Measurements from ENCODE around the gene DCANP1.

The DCANP1 gene

GRCh38 chr5:135471726-135472125 is 24.6 kb upstream of the DCANP1 start:
- Histone ChIP-seq H2AK5ac (ENCODE audit: low read length) (no peak overlapping the region), H3K4me2 (ENCODE audit: low read length) (no peak overlapping the region), H2AFZ (ENCODE audit: insufficient read depth, low read length, poor library complexity) (no peak overlapping the region), H3K14ac (ENCODE audit: low read length) (no peak overlapping the region), H4K8ac (ENCODE audit: low read depth, low read length) (no peak overlapping the region), H2BK5ac (ENCODE audit: low read depth, low read length, poor library complexity) (no peak overlapping the region), H3K27ac (ENCODE audit: low read depth, low read length) (no peak overlapping the region), H3K79me2 (ENCODE audit: control insufficient read depth, insufficient read depth, low read length, poor library complexity) (no peaks in the 10 kb centered on the region), H3K23ac (ENCODE audit: low read length) (no peak overlapping the region), H2BK12ac (ENCODE audit: low read length) (no peak overlapping the region), H3K18ac (ENCODE audit: low read length) (no peak overlapping the region), H2BK120ac (ENCODE audit: insufficient read depth, low read length, poor library complexity) (no peak overlapping the region), H3K79me1 (ENCODE audit: low read length) (no peaks in the 10 kb centered on the region), H4K91ac (ENCODE audit: low read depth, low read length) (no peak overlapping the region), H3K9me3 (ENCODE audit: insufficient read depth, low read depth, low read length) (no peaks in the 10 kb centered on the region), H4K12ac (ENCODE audit: low read depth, low read length) (no peak overlapping the region), H3K4ac (ENCODE audit: low read depth, low read length) (no peak overlapping the region), H3K4me1 (ENCODE audit: control insufficient read depth in 1 of 2, insufficient read depth in 2 of 2, low read length in 2 of 2) (peaks cover 0 to 6% of the 10 kb centered on the region in 2 experiments), H3K36me3 (ENCODE audit: control insufficient read depth in 1 of 2, insufficient read depth in 2 of 2, low read length in 2 of 2) (no peaks in the 10 kb centered on the region), H3K4me3 (ENCODE audit: low read depth, low read length) (no peak overlapping the region), H3K9ac (ENCODE audit: low read length) (no peak overlapping the region), H3K27me3 (ENCODE audit: insufficient read depth, low read length) (peaks cover 12% of the 10 kb centered on the region)
- no peak for DNase-seq
- no CpG with 5 or more reads among the region's 4 CpGs for WGBS (ENCODE audit: extremely low coverage, insufficient coverage, insufficient read length)

- DNase-seq: no peak
- Histone ChIP-seq H3K9me3 (ENCODE audit: insufficient read depth, low read depth, low read length) (no peaks in the 10 kb centered on the region), H3K79me2 (ENCODE audit: control insufficient read depth, insufficient read depth, low read length, poor library complexity) (no peaks in the 10 kb centered on the region), H3K4me3 (ENCODE audit: low read depth, low read length) (no peak overlapping the region), H3K4ac (ENCODE audit: low read depth, low read length) (no peak overlapping the region), H3K4me1 (ENCODE audit: control insufficient read depth in 1 of 2, insufficient read depth in 2 of 2, low read length in 2 of 2) (peaks cover 0 to 6% of the 10 kb centered on the region in 2 experiments), H3K4me2 (ENCODE audit: low read length) (no peak overlapping the region), H2BK12ac (ENCODE audit: low read length) (no peak overlapping the region), H2AFZ (ENCODE audit: insufficient read depth, low read length, poor library complexity) (no peak overlapping the region), H3K9ac (ENCODE audit: low read length) (no peak overlapping the region), H4K12ac (ENCODE audit: low read depth, low read length) (no peak overlapping the region), H4K8ac (ENCODE audit: low read depth, low read length) (no peak overlapping the region), H2AK5ac (ENCODE audit: low read length) (no peak overlapping the region), H3K27ac (ENCODE audit: low read depth, low read length) (no peak overlapping the region), H2BK120ac (ENCODE audit: insufficient read depth, low read length, poor library complexity) (no peak overlapping the region), H3K14ac (ENCODE audit: low read length) (no peak overlapping the region), H3K79me1 (ENCODE audit: low read length) (no peaks in the 10 kb centered on the region), H4K91ac (ENCODE audit: low read depth, low read length) (no peak overlapping the region), H2BK5ac (ENCODE audit: low read depth, low read length, poor library complexity) (no peak overlapping the region), H3K36me3 (ENCODE audit: control insufficient read depth in 1 of 2, insufficient read depth in 2 of 2, low read length in 2 of 2) (no peaks in the 10 kb centered on the region), H3K18ac (ENCODE audit: low read length) (no peak overlapping the region), H3K23ac (ENCODE audit: low read length) (no peak overlapping the region), H3K27me3 (ENCODE audit: insufficient read depth, low read length) (peaks cover 18% of the 10 kb centered on the region)
- no CpG with 5 or more reads among the region's 5 CpGs for WGBS (ENCODE audit: extremely low coverage, insufficient coverage, insufficient read length)
Observed at GRCh38 chr5:135469911-135470310, 22.8 kb upstream of the DCANP1 start.

GRCh38 chr5:135468541-135468940 is 21.4 kb upstream of the DCANP1 start:
- no peak overlapping the region for H2BK120ac ChIP-seq (ENCODE audit: insufficient read depth, low read length, poor library complexity)
- no peaks in the 10 kb centered on the region for H3K79me1 ChIP-seq (ENCODE audit: low read length)
- H3K4me3 ChIP-seq (ENCODE audit: low read depth, low read length): no peak overlapping the region
- H3K9ac ChIP-seq (ENCODE audit: low read length): no peak overlapping the region
- no peak overlapping the region for H3K4ac ChIP-seq (ENCODE audit: low read depth, low read length)
- no peak overlapping the region for H3K18ac ChIP-seq (ENCODE audit: low read length)
- no peak overlapping the region for H2AFZ ChIP-seq (ENCODE audit: insufficient read depth, low read length, poor library complexity)
- H2BK12ac ChIP-seq (ENCODE audit: low read length): no peak overlapping the region
- no peaks in the 10 kb centered on the region for H3K79me2 ChIP-seq (ENCODE audit: control insufficient read depth, insufficient read depth, low read length, poor library complexity)
- H4K12ac ChIP-seq (ENCODE audit: low read depth, low read length): no peak overlapping the region
- no peaks in the 10 kb centered on the region for H3K4me1 ChIP-seq (ENCODE audit: control insufficient read depth in 1 of 2, insufficient read depth in 2 of 2, low read length in 2 of 2)
- peaks cover 18% of the 10 kb centered on the region for H3K27me3 ChIP-seq (ENCODE audit: insufficient read depth, low read length)
- no peak overlapping the region for H4K8ac ChIP-seq (ENCODE audit: low read depth, low read length)
- H3K4me2 ChIP-seq (ENCODE audit: low read length): no peak overlapping the region
- H4K91ac ChIP-seq (ENCODE audit: low read depth, low read length): no peak overlapping the region
- H2BK5ac ChIP-seq (ENCODE audit: low read depth, low read length, poor library complexity): no peak overlapping the region
- H3K23ac ChIP-seq (ENCODE audit: low read length): no peak overlapping the region
- no peak overlapping the region for H3K27ac ChIP-seq (ENCODE audit: low read depth, low read length)
- H3K36me3 ChIP-seq (ENCODE audit: control insufficient read depth in 1 of 2, insufficient read depth in 2 of 2, low read length in 2 of 2): no peaks in the 10 kb centered on the region
- DNase-seq: no peak
- no peak overlapping the region for H3K14ac ChIP-seq (ENCODE audit: low read length)
- H3K9me3 ChIP-seq (ENCODE audit: insufficient read depth, low read depth, low read length): no peaks in the 10 kb centered on the region
- no peak overlapping the region for H2AK5ac ChIP-seq (ENCODE audit: low read length)
- no CpG with 5 or more reads among the region's 2 CpGs for WGBS (ENCODE audit: extremely low coverage, insufficient coverage, insufficient read length)

GRCh38 chr5:135467871-135468485 is 20.8 kb upstream of the DCANP1 start:
- Histone ChIP-seq H3K23ac (ENCODE audit: low read length) (no peak overlapping the region), H2BK120ac (ENCODE audit: insufficient read depth, low read length, poor library complexity) (no peak overlapping the region), H3K4ac (ENCODE audit: low read depth, low read length) (no peak overlapping the region), H2AK5ac (ENCODE audit: low read length) (no peak overlapping the region), H4K8ac (ENCODE audit: low read depth, low read length) (no peak overlapping the region), H3K4me3 (ENCODE audit: low read depth, low read length) (no peak overlapping the region), H3K27me3 (ENCODE audit: insufficient read depth, low read length) (peaks cover 18% of the 10 kb centered on the region), H3K14ac (ENCODE audit: low read length) (no peak overlapping the region), H3K79me1 (ENCODE audit: low read length) (no peaks in the 10 kb centered on the region), H2BK5ac (ENCODE audit: low read depth, low read length, poor library complexity) (no peak overlapping the region), H3K27ac (ENCODE audit: low read depth, low read length) (no peak overlapping the region), H3K4me1 (ENCODE audit: control insufficient read depth in 1 of 2, insufficient read depth in 2 of 2, low read length in 2 of 2) (no peaks in the 10 kb centered on the region), H2BK12ac (ENCODE audit: low read length) (no peak overlapping the region), H3K36me3 (ENCODE audit: control insufficient read depth in 1 of 2, insufficient read depth in 2 of 2, low read length in 2 of 2) (no peaks in the 10 kb centered on the region), H4K91ac (ENCODE audit: low read depth, low read length) (no peak overlapping the region), H3K18ac (ENCODE audit: low read length) (no peak overlapping the region), H3K79me2 (ENCODE audit: control insufficient read depth, insufficient read depth, low read length, poor library complexity) (no peaks in the 10 kb centered on the region), H4K12ac (ENCODE audit: low read depth, low read length) (no peak overlapping the region), H3K9ac (ENCODE audit: low read length) (no peak overlapping the region), H2AFZ (ENCODE audit: insufficient read depth, low read length, poor library complexity) (no peak overlapping the region), H3K4me2 (ENCODE audit: low read length) (no peak overlapping the region), H3K9me3 (ENCODE audit: insufficient read depth, low read depth, low read length) (no peaks in the 10 kb centered on the region)
- no CpG with 5 or more reads among the region's 4 CpGs for WGBS (ENCODE audit: extremely low coverage, insufficient coverage, insufficient read length)
- DNase-seq: no peak

Measured in trophoblast cell (in vitro differentiated cells and primary cell).